Measurements from ENCODE around the gene G3BP2. TPM values are rescaled to one million over a fixed set of nuclear protein-coding genes. Genes with fewer than 3 reads are reported as not detected.

Gene G3BP2
- total and polyA plus RNA-seq, 2 experiments from 2014 or later, result 181 to 210 TPM

DNA sequence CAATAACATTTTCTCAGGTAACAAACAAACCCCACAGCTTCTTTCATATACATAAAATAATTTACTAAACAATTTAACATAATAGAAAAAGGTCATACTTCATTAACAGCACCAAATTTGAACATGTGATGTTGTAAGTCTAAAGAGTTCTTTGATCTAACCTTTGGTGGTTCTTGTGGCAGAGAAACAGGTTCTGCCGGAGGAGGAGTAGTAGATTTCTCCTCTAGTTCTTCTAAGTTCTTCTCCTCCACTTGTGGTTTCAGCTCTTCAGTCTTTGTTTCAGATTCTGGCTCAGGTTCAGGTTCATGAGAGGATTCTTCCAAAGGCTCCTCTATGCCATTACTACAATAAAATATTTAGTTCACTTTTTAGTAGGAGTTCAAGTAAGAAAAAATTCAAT is 18.3 kb downstream of the G3BP2 start:
- TF ChIP-seq, protein P1, sequence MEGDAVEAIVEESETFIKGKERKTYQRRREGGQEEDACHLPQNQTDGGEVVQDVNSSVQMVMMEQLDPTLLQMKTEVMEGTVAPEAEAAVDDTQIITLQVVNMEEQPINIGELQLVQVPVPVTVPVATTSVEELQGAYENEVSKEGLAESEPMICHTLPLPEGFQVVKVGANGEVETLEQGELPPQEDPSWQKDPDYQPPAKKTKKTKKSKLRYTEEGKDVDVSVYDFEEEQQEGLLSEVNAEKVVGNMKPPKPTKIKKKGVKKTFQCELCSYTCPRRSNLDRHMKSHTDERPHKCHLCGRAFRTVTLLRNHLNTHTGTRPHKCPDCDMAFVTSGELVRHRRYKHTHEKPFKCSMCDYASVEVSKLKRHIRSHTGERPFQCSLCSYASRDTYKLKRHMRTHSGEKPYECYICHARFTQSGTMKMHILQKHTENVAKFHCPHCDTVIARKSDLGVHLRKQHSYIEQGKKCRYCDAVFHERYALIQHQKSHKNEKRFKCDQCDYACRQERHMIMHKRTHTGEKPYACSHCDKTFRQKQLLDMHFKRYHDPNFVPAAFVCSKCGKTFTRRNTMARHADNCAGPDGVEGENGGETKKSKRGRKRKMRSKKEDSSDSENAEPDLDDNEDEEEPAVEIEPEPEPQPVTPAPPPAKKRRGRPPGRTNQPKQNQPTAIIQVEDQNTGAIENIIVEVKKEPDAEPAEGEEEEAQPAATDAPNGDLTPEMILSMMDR (IDR thresholded peaks at IDR 0.05; ENCODE audit: low read depth, low read length), result no peak
- Histone ChIP-seq H3K27me3 (no peaks in the 10 kb centered on the region), H3K27ac (peak overlapping the region; percentile 77), H3K4me1 (ENCODE audit: low read depth) (peaks cover 9% of the 10 kb centered on the region), H3K9me3 (ENCODE audit: low read depth) (no peaks in the 10 kb centered on the region), H3K4me3 (no peak overlapping the region), H3K36me3 (peaks cover 74% of the 10 kb centered on the region)
- no peak for DNase-seq (ENCODE audit: low read depth in 1 of 2, low spot score in 1 of 2)

DNA sequence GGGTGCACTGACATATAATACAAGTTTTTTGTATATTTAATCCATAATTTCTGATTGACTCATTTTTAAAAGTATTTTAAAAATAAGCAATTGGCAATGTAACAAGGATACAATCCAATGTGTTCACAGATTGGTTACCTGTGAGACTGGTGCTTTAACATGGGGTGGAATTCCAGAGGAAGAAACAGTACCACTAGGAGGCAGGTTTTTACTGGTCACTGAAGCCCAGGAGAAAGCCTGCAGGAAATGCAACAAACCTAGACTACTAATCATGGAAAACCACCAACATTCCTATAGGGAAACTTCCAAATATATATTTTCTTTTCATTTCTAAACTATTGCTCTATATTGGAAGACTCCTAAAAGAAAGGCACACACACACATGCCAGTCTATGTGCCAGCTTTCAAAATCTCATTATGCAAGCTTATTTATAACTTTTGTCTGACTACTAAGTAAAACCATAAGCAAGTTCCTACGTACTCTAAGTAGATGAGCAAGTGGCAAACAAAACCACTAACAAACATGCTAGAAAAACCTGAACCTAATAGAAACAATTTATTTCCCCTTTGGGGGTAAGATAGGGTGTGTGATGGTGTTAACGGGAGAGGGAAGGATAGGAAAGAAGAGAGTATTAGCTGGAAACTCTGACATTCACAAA is 19.2 kb downstream of the G3BP2 start:
- Histone ChIP-seq H3K27ac (peak overlapping the region; percentile 77), H3K9me3 (ENCODE audit: low read depth) (no peaks in the 10 kb centered on the region), H3K27me3 (no peaks in the 10 kb centered on the region), H3K36me3 (peaks cover 79% of the 10 kb centered on the region), H3K4me3 (no peak overlapping the region), H3K4me1 (ENCODE audit: low read depth) (no peaks in the 10 kb centered on the region)
- DNase-seq (ENCODE audit: low read depth in 1 of 2, low spot score in 1 of 2), result peak; percentile 51 to 60
- TF ChIP-seq, protein P1 (IDR thresholded peaks at IDR 0.05; ENCODE audit: low read depth, low read length), result peak; percentile 62

DNA sequence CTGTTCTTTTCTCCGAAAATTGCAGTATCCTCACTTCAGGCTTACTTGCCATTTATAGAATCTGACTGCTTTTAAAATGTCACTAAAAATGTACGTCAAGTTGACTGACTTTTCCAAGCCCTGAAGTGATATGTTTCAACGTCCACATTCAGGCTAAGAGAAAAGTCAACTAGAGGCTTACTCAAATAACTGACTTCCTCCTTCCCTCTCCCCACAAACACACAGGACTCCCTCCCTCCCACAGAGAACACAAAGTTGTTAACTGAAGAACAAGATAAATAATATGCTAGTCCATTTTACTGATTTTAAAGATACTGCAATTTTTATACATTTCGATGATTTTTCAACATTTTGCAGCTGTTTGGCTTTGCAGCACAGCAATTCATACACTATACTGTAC is 29.1 kb downstream of the G3BP2 start:
- H3K4me3 ChIP-seq, result no peak overlapping the region
- no peaks in the 10 kb centered on the region for H3K27me3 ChIP-seq
- DNase-seq (ENCODE audit: low read depth in 1 of 2, low spot score in 1 of 2), result no peak
- H3K4me1 ChIP-seq (ENCODE audit: low read depth), result peaks cover 7% of the 10 kb centered on the region
- H3K27ac ChIP-seq, result peak overlapping the region; percentile 69
- no peaks in the 10 kb centered on the region for H3K9me3 ChIP-seq (ENCODE audit: low read depth)
- H3K36me3 ChIP-seq, result peaks cover 47% of the 10 kb centered on the region
- TF ChIP-seq, protein P1 (IDR thresholded peaks at IDR 0.05; ENCODE audit: low read depth, low read length), result no peak

DNA sequence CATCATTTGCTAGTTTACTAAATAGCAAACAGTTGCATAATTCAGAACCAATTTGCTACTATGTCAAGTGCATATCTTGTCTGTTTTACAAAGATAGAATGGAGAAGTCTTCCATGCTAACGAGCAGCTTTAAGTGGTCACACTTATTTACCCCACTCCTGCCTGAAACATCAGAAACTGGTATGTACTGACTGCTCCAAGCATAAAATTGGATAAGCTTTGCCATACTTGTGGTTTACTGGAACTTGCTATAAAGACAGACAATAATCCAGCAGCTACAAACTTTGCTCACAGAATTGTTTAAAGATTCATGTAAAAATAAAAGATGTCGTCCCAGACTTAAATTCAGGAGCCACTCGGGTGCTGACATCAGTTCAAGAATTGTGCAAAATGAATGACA is 29.6 kb downstream of the G3BP2 start:
- Histone ChIP-seq H3K27ac (peak overlapping the region; percentile 69), H3K4me1 (ENCODE audit: low read depth) (peaks cover 7% of the 10 kb centered on the region), H3K4me3 (no peak overlapping the region), H3K36me3 (peaks cover 47% of the 10 kb centered on the region), H3K9me3 (ENCODE audit: low read depth) (no peaks in the 10 kb centered on the region), H3K27me3 (no peaks in the 10 kb centered on the region)
- TF ChIP-seq, protein P1 (IDR thresholded peaks at IDR 0.05; ENCODE audit: low read depth, low read length), result no peak
- no peak for DNase-seq (ENCODE audit: low read depth in 1 of 2, low spot score in 1 of 2)

DNA sequence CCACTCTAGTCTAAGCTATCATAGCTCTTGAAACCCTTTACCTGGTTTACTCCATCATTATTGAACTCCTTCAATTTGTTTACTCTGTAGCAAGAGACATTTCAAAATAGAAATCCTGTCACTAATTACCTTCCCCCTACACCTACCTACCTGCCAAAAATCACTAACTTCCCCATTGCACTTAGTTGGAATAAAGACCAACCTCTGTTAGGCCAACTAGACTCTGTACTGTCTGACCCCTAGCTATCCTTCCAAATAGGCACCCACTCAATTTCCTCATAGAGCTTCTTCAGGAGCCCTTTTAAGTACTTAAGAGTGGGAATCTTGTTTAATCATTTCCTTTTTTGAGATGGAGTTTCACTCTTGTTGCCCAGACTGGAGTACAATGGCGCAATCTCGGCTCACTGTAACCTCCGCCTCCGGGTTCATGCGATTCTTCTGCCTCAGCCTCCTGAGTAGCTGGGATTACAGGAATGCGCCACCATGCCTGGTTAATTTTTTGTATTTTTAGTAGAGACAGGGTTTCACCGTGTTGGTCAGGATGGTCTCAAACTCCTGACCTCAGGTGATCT is 34.0 kb downstream of the G3BP2 start:
- Histone ChIP-seq H3K4me1 (ENCODE audit: low read depth) (peaks cover 1% of the 10 kb centered on the region), H3K36me3 (peaks cover 5% of the 10 kb centered on the region), H3K27me3 (no peaks in the 10 kb centered on the region), H3K9me3 (ENCODE audit: low read depth) (no peaks in the 10 kb centered on the region), H3K27ac (no peak overlapping the region), H3K4me3 (no peak overlapping the region)
- TF ChIP-seq, protein P1 (IDR thresholded peaks at IDR 0.05; ENCODE audit: low read depth, low read length), result no peak
- DNase-seq (ENCODE audit: low read depth in 1 of 2, low spot score in 1 of 2), result no peak
